Activated CD4-positive, alpha-beta T cell treated with anti-CD3 and anti-CD28 coated beads for 1 hour (primary cell): ENCODE data around the gene GNA12.
A peak's percentile ranks its signal among the peaks of the same experiment; 100 is the strongest.
"Not testable (repeated sequence)": the region's sequence is repeated elsewhere in the genome, so short reads cannot be mapped to it uniquely, and the experiment has no call there.

Experiments
- DNase-seq: peaks from one replicate; pipeline ENCODE4 v3.0.0-alpha.2; 2020

The GNA12 gene

DNA sequence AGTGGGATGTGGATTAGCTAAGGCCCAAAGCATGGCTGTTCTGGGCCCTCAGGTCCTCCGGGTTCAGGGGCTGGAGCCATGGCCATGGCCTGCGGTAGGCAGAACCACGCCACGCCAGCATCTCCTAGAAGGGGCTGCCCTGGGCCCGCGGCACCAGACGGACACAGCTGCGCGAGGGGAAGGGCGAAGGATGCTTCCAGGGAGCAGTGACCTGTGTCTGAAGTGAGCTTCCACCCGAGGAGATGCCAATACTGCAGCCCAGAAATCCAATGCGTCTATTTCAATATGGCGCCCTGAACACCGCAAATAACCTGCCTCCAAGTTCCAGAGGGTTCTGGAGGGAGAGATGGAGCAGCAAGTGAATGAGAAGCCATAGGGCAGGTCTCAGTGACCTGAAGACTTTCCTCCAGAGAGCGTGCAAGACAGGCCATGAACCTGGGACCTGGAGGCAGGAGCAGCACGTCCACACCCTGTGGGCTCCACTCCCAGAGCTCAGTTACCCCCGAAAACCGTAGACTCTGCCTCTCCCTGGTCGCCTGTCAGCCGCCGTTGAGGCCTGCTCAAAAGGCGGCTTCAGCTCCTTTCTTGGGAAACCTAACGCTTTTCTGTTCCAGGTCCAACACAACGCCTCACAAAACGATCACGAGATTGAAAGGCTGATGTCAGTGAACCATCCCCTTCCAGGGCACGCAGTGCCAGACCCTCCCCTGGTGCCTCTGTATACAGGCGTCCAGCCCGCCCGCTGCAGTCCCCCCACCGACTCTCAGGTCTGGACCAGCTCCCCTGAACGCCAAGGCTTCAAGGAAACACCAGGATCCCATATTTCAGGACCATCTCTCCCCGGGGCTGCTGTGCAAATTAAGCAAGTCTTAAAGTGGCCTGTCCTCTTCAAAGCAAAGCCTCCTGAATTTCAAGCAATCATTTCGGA lies 118.7 kb downstream of the GNA12 start:
- no peak for DNase-seq

DNA sequence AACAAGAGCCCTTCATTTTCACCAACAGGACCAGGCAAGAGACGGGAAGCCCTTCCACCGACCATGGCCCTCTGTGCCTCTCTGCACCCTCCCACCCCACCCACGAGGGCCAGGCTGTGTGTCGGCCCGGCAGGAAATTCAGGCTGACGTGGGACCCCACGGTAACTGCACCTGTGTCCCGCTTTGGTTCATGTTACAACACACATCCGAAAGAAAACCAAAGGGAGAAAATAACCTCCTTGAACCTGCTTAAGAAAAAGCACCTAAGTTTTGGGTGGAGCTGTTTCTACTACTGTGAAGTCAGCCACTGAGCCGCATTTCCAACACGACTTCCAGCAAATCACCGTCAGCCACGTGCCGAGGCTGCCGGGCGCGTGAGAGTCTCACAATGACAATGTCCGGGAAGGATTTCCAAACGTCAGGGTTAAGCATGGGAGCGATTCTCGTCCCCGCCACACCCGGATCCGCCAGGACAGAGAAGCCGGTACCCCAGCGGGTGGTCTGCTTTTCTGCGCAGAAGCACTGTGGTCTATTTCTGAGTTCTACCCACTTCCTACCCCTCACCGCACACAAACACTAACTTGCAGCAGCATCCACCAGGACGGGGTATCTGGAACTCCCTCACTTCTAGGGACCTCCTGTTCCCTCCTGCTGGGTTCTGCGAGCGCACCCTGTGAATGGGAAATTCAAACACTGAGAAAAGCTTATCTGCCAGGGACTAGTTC lies 119.5 kb downstream of the GNA12 start:
- DNase-seq, result no peak

DNA sequence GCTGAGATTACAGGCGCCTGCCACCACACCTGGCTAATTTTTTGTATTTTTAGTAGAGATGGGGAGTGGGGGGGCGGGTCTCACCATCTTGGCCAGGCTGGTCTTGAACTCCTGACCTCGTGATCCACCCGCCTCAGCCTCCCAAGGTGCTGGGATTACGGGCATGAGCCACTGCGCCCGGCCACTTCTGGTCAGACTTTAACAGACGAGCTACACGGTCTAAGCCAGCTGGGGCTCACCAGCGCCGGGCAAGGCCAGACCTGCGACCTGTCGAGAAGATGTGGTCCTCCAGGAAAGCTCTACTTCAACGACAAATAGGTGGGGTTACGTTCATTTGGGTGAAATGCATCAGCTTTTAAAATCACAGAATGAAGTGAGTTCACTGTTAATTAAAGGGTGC lies 120.1 kb downstream of the GNA12 start:
- not testable (repeated sequence) for DNase-seq

DNA sequence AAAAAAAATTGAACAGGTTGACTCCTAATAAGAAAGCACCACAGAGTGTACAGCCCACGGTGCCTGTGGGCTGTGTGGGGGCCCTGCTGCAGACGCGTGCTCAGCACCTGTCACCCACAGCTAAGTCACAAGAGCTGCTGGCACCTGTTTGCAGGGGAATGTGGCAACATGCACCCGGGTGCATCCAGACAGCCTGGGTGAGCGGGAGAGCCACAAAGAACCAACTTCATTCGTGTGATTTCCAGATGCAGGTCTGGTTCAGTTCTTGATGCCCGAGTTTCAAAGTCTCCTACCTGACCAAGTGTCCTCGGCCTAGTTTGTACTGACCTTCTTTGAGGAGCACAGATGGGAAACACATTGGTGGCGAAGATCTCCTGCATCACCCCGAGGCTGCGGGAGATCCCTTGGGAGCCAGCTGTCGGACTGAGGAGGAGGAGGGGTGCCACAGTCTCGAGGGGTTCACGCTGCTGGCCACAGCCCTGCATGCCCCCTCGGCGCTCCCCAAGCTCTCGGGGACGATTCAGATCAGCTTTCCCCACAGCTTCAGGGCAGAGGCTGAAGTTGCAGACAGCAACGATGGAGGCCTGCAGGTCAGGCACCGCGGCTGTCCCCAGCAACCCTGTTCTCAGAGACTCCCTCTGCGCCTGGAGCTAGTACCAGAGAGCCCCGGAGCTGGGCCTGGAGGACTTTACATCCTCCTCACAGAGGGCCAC lies 120.8 kb downstream of the GNA12 start:
- no peak for DNase-seq

DNA sequence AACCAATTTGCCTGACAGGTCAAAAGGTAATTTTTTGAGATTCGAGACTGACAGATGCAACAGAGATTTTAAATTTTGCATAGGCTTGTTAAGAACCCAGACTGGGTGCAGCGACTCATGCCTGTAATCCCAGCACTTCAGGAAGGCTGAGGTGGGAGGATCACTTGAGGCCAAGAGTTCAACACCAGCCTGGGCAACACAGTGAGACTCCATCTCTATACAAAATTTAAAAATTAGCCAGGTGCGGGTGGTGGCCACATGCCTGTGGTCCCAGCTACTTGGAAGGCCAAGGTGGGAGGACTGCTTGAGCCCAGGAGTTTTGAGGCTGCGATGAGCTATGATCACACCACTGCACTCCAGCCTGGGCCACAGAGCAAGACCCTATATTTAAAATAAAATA lies 121.5 kb downstream of the GNA12 start:
- DNase-seq, result no peak

DNA sequence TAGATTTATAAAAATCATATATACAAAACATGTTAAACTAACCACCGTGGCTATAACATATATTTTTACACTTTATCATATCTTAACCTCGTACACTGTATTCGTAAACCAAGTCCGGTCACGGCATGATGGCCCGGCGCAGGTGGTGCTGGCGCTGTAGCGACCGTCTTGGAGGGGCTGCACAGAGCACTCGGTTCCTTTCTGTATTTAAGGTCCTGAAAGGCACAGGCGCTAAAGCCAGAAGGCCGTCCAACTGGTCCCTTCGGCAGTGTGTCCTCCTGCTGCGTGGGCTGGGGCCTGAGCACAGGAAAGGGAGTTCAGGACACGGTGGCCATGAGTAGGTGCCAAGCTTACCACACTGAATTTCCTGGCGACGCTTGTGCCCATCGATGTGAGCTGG lies 122.3 kb downstream of the GNA12 start:
- DNase-seq, result no peak

DNA sequence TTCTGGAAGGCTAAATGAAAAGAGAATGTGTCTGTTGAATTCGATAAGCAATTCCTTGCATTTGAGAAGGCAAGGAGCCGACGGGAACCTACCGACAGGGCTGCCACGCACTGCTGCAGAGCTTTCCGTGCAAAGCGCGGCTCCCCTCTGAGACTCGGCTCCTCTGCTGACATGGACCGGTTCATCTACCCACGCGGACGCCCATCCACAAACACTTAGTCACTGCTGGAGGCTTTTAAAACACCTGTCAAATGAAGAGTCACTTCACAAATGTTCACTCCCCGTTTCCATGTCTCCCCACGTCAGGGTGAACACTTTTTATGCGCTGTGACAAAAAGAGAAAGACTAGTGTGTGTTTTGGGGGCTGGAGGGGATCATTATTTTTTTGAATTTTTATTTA lies 124.1 kb downstream of the GNA12 start:
- DNase-seq, result no peak

DNA sequence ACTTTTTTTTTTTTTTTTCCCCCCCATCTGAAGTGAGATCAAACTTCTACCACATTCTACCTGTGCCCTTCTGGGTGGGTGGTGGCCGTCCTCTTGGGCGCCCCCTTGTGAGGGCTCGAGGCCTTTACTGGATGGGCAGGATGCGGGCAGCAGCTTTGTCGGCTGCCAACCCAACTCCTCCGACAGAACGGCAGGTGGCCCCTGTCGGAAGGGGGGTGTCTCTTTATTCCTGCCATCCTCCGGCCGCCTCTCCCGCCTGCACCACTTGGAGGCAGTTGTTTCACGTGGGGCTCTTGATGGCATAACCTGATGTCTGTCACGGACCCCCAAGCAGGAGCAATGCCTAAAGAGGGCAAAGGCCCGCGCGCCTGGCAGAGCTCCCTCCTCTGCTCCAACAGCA lies 125.1 kb downstream of the GNA12 start:
- DNase-seq, result peak; percentile 48

DNA sequence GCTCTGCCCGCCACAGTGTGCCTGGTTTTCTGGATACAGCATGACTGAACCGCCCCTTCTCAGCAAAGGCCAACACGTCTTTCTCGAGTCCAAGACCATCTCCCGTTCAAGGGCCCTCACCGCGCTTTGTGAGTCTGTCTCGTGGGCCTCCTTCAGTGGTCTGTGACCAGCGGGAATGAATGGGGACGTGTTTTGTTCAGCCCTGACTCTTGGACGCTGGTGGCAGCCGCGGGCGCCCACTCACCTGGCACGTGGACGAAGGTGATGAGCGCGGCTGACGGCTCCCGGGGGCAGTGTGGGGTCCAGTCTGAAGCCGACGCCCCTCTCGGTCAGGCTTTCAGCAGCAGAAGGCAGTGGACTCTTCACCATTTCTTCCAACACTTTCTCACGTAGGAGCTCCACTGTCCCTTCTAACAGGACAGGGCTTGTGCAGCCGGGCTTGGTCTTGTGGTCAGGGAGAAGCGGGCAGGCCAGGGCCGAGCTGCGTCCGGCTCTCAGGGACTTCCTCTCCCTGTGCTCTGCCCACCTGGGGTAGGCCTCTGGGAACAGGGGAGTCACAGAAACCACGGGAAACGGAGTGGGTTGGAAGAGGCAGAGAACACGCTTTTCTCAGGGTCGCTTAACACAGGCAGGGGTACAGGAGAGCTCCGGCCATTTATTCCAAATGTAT lies 125.7 kb downstream of the GNA12 start:
- no peak for DNase-seq

DNA sequence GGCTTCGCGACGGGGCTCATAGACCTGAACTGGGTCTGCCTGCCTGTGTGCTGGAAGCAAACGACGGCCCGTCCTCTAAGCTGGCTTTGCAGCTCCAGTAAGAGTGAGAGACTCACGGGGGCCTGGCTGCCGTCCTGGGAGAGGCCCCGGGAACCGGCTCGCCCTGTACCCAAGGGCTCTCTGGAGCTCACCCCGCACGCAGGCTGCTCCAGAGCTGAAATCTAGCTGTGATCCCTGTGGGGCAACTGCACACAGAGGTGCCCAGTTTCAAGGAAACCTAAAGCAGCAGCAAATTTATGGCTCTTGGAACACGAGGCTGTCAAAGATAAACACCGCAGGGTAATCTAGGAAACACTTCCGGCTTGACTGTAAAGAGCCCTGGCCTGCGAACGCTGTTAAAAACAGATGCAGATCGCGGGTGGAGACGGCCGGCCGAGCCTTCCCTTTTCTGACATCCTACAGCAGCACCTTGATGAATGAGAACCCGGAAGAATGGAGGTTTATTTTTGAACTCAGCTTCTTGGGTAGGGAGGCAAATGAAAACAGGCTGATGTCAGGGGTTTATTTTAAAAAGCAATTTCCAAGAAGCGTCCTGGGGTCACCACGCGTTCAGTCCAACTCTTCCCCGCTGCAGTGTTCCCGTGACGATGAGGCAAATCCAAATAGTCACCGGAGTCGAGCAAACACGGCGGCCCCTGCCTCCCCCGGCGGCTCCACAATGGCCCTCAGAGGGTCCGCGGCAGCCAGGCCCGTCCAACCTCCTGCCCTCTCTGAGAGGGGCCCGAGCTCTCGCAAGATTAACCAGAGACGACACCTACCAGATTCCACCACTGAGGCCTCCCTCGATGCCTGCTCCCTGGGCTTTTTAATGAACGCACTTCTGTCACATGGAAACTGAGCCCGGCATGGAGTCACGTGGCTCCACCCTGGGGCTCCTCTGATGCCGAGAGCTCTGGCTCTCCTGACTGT lies 126.5 kb downstream of the GNA12 start:
- DNase-seq, result no peak

DNA sequence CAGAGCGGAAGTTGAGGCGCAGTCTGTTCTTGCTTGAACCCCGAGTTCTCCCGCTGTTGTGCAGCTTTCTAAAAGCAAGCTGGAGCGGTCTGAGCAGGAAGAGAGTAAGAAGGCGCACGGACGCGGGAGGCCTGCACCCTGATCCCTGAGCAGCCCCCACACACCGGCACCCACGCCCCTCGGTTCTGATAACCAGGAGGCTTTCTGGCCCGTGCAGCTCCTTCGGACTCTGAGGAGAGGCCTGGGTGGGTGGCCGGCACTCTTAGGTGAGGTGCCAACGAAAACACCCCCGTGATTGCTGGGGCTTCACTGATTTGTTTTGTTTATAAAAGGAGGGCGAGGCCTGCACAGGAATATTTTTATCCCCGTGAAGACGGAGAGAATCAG lies 127.2 kb downstream of the GNA12 start:
- no peak for DNase-seq

DNA sequence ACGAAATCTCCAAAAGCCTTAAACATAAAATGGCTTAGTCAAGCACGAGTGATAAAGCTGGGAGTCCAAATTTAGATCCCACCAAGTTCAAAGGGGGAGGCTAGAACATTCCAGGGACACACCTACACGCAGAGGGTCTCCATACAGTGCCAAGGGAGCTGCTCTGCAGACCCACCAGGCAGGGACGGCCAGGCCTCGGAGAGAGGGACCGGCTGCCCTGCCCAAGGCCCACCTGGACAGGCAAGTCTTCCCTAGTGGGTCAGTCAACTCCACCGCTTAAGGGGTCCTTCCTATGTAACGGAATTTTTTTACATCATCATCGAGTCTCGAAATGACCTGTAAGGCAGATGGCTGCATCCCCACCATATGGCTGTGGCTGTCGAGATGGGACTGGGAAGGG lies 127.6 kb downstream of the GNA12 start:
- no peak for DNase-seq

DNA sequence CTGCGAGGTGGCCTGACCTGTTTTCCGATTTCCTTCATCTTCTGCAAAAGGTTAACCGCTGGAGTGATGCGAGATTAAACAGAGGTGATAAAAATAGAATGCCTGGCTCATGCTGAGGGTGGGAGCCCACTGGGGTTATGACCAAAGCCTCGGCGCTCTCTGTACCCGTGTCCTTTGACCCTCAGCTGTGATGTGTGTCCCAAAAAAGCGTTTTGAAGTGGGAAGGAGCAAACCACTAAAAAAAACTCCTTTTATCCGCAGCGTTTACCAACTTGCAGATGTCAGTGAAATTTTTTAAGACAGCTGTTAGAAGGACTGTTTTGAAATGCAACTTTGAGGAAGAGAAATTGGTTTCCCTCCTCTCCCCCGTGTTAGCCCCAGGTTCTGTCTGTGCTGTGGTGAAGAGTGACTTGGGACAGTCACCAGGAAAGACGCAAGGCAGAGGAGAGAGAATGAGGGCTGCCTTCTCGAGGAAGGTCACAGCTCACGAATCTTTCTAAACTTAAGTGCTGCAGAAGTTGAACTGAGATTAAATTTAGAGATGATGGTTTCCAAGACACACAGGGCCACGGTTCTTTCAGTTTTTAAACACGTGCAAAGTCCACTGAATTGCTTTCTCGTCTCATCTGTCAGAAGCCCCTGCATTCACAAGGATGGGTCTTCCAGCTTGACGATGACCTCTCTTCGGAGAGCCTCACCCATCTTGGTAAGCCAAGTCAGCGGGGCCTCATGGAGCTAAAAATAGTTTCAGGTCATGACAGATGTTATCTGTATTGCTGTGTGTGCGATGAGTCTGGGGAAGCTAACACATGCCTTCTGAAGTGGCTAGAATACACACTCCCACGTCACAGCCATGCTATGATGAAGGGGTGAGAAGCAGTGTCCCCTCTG lies 128.5 kb downstream of the GNA12 start:
- DNase-seq, result no peak

DNA sequence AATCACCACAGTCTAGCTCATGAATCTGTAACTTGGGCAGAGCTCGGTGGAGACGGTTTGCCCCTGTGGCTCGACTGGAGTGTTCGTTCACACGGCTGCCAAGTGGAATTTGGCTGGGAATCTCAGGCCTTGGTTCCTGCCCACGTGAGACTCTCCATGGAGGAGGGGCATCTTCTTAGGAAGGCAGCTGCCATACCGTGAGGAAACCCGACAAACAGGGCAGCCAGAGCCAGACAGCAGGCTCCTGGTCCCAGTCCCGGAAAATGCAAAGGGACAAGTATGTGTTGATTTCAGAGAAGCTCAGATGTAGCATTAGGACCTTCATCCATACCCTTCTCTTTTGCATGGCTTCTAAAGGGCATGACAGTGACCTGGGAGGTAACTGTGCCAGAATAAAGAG lies 129.5 kb downstream of the GNA12 start:
- DNase-seq, result no peak

DNA sequence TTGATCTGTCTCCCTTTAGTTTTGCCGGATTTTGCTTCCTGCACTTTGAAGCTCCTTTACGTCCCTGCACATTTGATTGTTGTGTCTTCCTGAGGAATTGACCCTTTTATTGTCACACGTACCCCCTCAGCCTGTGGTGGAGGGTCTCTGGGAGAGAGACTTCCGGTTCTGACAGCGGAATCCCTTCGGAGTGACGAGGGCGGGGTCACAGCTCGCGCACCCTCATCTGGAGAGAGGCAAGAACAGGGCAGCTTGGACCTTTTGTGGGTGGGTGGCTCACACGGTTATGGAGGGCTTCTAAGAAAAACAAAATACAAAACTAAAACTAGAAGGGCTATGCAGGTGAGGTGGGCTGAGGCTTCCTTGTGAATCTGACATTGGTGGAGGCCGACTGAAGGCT lies 130.1 kb downstream of the GNA12 start:
- no peak for DNase-seq

DNA sequence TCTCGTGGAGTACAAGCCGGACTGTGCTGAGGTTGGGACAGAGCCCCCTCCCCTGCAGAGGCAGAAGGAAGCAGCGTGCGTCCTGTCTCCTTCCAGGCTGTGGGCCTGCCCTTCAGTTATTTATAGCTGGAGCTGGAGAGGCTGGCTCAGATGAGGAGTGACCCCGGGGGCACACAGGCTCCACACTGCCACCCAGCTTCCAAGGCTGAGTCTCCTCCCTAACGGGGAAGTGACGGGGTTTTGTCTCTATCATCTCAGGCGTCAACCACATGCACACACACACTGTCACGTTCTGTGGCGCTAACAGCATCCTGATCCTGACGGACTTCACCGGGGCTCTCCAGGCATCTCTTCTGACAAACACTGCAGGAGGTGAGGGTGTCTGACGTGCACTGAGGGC lies 130.7 kb downstream of the GNA12 start:
- DNase-seq, result no peak

DNA sequence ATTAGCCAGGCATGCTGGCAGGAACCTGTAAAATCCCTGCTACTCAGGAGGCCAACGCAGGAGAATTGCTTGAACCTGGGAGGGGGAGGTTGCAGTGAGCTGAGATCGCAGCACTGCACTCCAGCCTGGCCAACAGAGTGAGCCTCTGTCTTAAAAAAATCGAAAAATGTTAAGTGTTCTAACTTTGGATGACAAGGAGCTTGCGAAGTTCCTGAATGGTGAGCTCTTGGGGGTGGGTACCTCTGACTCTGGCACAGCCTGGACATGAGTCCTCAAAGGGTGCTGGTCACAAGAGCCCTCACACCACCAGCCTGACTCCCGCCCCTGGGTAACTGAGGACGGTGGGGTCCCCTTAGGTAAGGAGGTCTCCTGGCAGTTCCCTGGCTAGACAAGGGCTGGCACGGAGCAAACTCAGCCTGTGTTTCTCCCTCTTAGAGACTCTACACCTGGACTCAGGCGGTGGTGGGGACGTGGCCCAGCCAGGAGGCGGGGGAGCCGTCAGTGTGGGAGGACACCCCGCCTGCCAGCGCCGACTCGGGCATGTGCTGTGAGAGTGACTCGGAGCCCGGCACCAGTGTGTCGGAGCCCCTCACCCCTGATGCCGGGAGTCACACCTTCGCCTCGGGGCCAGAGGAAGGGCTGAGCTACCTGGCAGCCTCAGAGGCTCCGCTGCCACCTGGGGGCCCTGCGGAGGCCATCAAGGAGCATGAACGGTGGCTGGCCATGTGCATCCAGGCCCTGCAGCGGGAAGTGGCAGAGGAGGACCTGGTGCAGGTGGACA lies 132.0 kb downstream of the GNA12 start:
- no peak for DNase-seq

DNA sequence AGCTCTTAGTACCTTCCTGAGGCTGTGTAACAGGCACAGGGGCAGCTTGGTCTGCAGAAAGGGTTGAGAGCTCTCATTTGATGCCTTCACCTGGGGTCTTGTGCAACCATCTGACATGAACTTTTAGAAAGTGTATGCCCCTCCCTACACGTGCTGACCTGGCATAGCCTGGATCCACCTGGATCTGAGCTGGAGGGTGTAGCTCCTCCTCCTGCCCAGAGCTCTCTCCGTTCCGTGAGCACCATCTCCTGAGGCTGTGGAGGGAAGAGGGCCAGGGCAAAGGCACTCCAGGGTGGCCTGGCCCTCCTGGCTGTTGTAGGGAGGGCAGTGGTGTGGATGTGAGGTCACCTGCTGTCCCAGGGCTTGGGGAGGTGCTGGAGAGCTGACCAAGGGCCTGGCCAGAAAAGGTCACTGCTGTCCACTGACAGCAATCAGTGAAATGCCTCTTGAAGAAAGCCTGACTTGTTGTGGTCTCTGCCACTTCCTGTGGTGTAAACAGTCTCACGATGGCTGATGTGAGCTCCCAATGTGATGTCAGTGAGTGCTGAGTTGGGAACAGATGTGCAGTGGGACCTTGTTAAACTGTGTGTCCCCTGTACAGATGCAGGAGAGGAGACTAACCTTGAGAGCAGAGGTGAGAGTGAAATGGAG lies 133.1 kb downstream of the GNA12 start:
- DNase-seq, result no peak

DNA sequence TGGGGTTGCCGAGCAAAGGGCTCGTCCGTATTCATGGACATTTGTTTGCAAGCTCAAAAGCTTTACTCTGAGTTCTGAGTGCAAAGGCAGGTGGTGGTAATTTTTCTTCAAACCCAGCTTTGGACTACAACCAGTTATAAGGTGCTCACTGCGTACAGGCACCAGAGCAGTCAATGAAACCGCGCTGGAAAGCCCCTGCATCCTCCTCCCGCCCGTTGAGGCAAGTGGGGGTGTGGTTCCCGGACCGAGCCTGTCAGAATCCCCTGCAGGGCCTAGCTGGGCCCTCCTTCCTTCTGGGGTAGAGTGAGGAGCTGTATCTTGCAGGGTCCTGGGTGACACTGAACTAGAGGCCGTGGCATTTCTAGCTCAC lies 133.8 kb downstream of the GNA12 start:
- DNase-seq, result peak; percentile 25
